Inflammatory macrophage treated with lipopolysaccharide for 4 hours (primary cell): ENCODE results near the gene POLR2E.

Experiments used
- DNase-seq: peaks from one replicate; pipeline ENCODE4 v3.0.0-alpha.2; 2020

The POLR2E gene

DNA sequence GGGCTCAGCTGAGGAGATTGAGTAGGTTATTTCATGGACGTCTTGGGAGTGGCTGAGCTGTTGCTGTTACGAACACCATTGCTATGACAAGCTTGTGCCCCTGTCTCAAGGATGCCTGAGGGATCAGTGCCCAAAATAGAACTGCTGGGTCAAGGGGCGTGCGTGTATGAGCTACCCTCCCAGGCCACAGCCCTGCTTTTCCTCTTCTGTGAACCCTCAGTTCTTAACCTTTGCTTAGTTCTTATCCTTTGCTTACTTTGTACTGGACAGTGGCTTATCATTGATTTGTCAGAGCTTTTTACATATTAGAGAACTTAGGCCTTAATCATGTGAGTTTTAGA is 19.2 kb downstream of the POLR2E start:
- no peak for DNase-seq

DNA sequence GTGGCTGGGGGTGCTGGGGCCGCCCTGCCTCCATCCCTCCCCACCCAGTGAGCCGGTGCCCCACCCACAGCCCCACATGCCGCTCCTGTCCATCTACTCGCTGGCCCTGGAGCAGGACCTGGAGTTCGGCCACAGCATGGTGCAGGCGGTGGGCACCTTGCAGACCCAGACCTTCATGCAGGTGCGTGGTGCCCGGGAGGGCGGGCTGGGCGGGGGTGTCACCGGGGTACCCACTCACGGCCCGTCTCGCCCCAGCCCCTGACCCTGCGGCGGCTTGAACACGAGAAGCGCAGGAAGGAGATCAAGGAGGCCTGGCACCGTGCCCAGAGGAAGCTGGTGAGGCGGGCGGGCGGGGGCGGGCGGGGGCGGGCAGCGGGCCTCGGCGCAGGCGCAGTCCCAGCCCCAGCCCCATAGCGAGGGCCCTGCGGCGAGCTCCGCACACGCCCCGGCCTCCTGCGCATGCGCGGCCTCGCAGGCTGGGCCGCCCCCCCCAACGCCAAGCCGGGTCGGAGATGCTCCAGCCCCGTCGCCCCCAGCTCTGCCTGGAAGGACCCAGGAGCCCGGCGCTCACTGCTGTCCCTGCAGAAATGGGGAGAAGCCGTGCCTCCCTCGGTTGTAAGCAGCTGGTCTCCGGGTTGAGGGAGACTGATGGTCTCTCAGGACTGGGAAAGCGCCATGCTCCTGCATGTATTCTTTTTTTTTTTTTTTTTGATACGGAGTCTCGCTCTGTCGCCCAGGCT is 20.5 kb downstream of the POLR2E start:
- peak; percentile 68 for DNase-seq

DNA sequence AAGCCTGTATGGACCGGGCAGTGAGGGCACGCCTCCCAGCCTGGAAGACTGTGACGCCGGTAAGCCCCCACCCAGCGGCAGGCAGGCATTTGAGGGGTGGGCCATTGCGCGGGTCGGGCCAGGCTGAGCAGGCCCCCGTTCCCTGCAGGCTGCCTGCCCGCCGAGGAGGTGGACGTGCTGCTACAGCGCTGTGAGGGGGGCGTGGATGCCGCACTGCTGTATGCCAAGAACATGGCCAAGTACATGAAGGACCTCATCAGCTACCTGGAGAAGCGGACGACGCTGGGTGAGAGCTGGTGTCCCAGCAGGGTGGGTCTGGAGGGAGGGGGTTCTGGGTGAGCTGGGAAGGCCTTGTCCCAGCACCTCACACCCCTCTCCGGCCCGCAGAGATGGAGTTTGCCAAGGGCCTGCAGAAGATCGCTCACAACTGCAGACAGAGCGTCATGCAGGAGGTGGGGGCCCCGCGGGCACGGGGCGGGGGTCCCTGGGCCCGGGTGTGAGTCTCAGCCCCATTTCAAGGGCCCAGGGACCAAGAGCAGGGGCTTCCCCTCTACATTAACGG is 21.1 kb downstream of the POLR2E start:
- no peak for DNase-seq

DNA sequence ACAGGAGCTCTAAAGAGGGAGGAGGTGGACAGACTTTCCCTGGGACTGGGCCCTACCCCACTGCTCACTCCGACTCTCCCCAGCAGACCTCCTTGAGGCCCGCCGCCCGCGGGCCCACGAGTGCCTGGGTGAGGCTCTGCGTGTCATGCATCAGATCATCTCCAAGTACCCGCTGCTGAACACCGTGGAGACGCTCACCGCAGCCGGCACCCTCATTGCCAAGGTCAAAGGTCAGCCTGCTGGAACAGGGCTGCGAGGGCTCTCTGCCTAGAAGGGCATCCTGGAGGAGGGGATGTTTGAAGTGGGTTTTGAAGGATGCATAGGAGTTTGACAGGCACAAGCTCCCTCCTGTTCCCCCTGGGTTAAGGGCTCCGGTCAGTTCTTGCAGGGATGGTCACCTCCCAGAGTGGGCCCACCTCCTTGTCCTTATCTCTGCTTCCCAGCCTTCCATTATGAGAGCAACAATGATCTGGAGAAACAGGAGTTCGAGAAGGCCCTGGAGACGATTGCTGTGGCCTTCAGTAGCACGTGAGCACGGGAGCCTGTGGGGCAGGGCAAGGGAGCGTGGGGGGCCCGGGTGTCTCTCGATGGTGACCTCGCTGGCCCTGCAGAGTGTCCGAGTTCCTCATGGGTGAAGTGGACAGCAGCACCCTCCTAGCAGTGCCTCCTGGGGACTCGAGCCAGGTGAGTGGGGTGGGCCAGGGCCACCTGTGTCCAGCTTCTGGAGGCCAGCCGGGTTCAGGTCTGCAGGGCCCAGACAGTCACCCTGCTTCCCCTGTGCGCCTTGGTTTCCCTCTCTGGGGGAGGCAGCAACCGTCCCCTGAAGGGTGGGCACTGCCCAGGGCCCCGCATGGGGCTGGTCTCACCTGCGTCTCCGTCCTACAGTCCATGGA is 21.9 kb downstream of the POLR2E start:
- DNase-seq, result no peak

- no peak for DNase-seq
Observed at GRCh38 chr19:1072371-1073015, 22.7 kb downstream of the POLR2E start.

- DNase-seq, result no peak
Observed at GRCh38 chr19:1070931-1071791, 24.0 kb downstream of the POLR2E start.

DNA sequence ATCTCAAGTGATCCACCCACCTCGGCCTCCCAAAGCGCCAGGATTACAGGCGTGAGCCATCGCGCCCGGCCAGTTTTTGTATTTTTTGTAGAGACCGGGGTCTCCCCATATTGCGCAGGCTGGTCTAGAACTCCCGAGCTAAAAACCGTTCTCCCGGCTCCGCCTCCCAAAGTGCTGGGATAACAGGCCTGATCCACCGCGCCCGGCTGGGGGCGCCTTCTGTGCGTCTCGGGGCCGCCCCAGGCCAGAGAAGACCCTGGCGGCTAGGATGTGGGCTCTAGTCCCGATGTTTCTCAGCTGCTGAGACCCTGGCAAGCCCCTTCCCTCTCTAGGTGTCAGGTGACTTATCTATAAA is 24.6 kb downstream of the POLR2E start:
- no peak for DNase-seq

- peak; percentile 94 for DNase-seq
Observed at GRCh38 chr19:1069009-1069779, 26.0 kb downstream of the POLR2E start.

- peak; percentile 63 for DNase-seq
Observed at GRCh38 chr19:1068009-1069001, 26.9 kb downstream of the POLR2E start.

DNA sequence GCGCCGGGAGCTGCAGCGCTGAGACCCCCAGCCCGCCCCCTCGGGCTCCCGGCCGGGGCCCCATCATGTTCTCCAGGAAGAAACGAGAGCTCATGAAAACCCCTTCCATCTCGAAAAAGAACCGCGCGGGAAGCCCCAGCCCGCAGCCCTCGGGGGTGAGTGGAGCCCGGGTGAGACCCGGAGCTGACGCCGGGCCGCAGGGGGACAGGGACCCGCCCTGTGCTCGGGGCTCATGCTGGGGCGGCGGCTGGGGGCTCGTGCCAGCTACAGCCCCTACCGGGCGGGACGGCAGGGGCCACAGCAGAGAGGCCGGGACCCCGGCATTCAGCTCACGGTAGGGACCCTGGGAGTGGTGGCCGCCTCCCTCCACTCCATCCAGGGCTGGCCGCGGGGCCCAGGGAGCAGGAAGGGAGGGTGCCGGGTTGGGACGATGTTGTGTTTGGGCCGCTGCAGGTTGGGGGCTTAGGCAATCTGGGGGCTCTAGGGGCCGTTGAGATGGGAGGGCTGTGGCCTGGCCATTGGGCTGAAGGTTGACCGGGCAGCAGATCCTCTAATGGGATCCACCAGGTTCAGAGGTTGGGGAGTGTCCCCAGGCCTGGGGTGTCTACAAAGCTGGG is 27.7 kb downstream of the POLR2E start:
- no peak for DNase-seq

DNA sequence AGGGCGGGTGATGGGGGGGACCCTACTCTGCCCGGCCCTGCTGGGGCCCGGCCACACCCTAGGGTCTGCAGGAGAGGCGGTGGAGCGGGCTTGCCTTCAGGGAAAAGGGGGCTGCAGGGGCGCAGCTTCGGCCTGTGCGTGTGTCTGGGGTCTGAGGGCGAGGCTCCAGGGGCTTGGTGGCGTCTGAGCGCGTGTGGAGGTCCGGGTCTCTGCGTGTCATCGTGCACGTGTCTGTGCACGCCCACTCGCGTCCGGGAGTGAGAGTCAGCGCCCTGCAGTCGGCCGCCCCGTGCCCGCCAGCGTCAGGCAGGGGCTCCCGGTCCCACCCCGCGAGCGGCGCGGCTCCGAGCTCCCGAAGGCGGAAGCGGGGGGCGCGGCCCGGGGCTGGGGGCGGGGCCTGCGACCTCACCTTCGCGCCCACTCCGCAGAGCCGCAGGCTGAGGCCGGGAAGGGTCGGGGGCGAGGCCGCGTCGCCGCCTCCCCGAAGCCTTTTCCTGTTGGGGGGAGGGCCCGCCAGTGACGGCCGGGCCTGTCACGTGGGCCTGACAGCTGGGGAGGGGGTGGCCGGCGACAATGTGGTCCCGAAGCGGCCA is 28.3 kb downstream of the POLR2E start, which contains the start of gene ARHGAP45:
ARHGAP45 (plus strand) TSS at position 420 of the 593 bp plus-strand sequence. CDS start 239 bp downstream, outside the sequence.
- DNase-seq, result peak; percentile 72

DNA sequence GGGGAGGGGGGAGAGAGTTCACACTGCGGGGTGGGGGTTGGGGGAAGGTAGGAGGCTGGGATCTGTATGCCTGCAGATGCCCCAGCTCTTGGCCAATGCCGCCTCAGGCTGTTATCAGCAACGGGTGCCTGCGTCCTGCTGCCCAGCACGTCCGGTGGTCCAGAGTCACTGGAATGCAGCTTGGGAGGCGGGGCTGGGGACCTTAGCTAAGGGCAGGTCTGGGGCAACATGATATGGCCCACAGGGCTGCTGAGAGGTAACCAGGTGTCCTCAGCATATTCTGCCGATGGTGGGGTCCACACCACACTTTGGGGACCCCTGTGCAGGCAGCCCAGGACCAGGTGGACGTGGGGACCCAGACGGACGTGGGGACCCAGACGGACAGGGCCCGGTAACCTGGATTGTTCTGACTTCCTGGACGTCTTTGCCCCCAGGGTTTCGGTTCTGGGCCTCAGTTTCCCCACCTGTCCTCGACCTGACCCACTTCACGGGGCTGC is 28.9 kb downstream of the POLR2E start:
- DNase-seq, result no peak

DNA sequence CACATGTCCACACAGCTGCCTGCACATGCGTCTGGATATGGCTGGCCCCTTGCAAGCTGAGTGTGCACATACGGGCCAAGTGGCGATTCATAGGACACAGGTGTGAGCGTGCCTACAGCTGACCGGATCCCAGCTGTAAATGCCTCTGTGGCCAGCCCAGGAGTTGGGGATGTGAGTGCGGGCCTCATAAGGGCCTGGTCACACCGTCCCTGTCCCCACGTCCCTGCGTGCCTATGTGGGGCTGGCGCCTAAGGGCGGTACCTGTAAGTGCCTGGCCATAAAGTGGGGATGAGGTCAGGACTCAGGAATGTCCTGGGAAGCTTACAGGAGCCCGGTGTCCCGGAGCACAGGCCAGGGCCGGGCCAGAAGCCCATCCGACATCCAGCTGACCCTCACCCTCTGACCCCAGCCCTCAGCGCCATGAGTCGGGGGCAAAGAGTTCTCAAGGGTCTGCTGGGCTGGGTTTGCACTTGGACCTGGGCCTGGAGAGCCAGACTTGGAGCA is 29.5 kb downstream of the POLR2E start:
- DNase-seq, result no peak

DNA sequence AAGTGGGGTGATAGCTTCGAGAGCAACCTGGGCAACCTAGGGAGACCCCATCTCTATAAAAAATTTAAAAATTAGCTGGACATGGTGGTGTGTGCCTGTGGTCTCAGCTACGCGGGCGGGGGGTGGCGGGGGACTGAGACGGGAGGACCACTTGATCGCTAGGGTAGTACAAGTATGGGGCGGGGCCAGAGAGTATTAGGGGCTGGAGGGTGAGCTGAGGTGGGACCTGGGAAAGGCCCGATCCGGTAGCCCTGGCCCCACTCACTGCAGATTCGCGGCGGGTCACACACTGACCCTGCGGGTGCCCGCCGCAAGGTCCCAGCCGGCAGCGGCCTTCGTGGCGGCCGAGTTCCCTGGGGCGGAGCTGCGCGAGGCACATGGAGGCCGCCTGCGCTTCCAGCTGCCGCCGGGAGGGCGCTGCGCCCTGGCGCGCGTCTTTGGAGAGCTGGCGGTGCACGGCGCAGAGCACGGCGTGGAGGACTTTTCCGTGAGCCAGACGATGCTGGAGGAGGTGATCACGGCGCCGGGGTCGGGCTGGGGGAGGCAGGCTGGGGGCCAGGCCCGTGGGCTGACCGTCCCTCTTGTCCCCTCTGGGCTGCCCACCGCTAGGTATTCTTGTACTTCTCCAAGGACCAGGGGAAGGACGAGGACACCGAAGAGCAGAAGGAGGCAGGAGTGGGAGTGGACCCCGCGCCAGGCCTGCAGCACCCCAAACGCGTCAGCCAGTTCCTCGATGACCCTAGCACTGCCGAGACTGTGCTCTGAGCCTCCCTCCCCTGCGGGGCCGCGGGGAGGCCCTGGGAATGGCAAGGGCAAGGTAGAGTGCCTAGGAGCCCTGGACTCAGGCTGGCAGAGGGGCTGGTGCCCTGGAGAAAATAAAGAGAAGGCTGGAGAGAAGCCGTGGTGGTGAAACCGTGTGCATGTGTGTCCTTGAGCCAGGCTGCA is 30.2 kb downstream of the POLR2E start:
- DNase-seq, result peak; percentile 81

- DNase-seq, result no peak
Observed at GRCh38 chr19:1063909-1064660, 31.1 kb downstream of the POLR2E start.

- DNase-seq, result peak; percentile 77
Observed at GRCh38 chr19:1063030-1063908, 31.9 kb downstream of the POLR2E start.
